Dedifferentiated amniotic fluid mesenchymal stem cell (primary cell): ENCODE measurements around the gene CDPF1.

Experiments
- DNase-seq: peaks from one replicate; pipeline ENCODE4 v3.0.0-alpha.2; 2016; ENCODE audit errors: extremely low spot score

CDPF1 gene

DNA sequence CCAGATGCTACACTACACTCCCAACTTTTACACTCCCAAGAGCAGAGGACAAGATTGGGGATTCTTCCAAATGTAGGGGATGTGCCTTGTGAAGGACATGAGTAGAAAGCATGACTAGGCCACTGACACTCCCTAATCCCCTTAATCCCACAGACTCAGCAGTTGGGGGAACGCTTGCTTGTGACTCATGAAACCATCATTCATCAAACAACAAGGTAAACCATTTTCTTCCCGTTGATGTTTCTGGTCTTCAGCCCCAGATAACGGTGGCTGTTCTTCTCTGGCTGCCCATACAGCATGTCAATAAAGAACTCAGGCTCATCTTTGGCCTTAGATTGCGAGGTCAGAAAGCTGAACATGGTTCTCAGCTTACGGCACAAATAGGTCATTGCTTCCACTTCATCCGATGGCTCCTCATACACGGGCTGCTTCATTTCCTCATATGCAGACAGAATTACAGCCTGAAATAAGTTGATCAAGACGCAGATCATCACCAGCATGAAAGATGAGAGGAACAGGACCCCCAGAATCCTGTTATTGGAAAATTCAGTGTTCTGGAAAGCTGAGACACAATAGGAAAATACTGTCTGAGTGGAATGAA, 6.4 kb upstream of the CDPF1 start:
- DNase-seq: no peak

- DNase-seq: no peak
Measured at GRCh38 chr22:46251816-46252380, 1.8 kb upstream of the CDPF1 start.

DNA sequence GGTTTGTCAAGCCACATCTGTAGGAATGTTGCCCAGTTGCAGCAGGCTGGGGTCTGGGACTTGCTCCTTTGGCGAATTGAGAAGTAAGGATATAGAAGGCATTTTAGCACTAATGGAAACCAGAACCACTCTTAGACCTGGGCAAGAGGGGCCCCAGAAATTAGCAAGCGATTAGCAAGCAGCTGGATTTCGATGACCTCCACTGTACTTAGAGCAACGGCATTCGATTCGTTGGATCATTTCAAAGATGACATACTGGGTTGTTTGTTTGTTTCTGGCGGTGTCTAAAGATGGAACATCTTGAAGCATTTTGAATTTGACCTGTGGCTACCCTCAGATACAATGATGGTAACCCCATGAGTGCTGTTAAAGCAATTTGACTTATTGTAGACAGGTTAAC, 1.2 kb upstream of the CDPF1 start:
- no peak for DNase-seq

DNA sequence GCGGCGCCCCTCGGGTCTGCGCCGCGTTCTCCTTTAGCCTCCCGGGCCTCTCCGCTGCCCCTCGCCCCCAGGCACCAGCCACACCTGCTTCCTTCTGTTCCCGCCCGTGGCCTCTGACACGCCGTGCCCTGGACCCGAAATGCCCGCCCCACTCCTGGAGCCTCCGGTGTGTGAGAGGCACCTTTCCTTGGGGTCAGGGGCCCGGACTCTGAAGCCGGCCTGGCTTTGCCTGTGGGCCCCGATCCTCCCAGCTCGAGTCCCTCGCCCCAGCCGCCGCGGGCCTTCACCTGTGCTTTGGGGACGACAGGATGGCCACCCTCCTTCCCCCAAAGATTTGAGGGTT, 661 bp upstream of the CDPF1 start:
- DNase-seq: no peak

DNA sequence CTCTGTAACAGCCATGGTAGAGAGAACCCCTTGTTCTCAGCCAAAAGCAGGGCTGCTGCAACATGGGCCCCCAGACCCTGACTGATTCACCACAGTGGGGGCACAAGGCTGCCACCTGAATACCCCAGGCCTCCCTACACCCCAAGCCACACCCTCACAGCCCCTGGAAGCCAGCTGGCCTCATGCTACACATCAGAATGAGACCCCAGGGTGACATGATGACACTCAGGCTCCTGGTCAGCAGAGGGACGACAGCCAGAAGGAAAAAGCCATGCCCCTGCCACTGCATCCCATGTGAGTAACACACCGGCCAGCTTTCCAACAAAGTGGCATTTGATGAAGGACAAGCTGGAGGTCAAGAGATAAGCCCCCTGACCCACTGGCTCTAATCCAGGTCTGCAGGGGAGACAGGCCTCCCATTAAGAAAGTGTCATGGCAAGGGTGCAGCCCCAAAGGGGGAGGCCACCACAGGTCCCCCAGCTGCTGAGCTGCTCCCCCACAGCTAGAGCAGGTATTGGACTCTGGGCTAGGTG, 2.6 kb downstream of the CDPF1 start:
- DNase-seq: no peak

GRCh38 chr22:46246178-46246577, 3.9 kb downstream of the CDPF1 start:
- no peak for DNase-seq

GRCh38 chr22:46245511-46245910, 4.6 kb downstream of the CDPF1 start:
- DNase-seq: no peak

- DNase-seq: no peak
Measured at GRCh38 chr22:46244771-46245170, 5.3 kb downstream of the CDPF1 start.

GRCh38 chr22:46242076-46242475, 8.0 kb downstream of the CDPF1 start:
- DNase-seq: no peak

GRCh38 chr22:46241396-46242007, 8.6 kb downstream of the CDPF1 start:
- no peak for DNase-seq

GRCh38 chr22:46240907-46241306, 9.2 kb downstream of the CDPF1 start:
- no peak for DNase-seq

- DNase-seq: no peak
Measured at GRCh38 chr22:46240506-46240905, 9.6 kb downstream of the CDPF1 start.

DNA sequence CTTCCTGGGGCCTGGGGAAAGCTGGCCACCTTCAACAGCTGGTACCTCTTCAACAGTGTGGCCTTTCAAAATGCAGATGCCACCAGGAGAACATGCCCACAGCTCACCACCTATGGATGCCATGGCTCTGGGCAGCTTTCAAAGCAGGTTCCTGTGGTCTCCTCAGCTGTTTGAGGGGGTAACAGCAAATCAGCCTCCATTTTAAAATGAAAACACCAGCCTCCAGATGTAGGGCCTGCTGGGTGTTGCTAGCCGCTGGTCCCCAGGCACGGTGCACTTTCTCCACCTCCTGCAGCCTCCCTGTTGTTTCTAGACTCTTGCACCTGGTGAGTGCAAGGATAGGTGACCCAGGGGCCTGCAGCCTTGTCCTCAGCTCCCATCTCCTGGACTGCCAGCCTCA, 10.0 kb downstream of the CDPF1 start:
- DNase-seq: no peak

DNA sequence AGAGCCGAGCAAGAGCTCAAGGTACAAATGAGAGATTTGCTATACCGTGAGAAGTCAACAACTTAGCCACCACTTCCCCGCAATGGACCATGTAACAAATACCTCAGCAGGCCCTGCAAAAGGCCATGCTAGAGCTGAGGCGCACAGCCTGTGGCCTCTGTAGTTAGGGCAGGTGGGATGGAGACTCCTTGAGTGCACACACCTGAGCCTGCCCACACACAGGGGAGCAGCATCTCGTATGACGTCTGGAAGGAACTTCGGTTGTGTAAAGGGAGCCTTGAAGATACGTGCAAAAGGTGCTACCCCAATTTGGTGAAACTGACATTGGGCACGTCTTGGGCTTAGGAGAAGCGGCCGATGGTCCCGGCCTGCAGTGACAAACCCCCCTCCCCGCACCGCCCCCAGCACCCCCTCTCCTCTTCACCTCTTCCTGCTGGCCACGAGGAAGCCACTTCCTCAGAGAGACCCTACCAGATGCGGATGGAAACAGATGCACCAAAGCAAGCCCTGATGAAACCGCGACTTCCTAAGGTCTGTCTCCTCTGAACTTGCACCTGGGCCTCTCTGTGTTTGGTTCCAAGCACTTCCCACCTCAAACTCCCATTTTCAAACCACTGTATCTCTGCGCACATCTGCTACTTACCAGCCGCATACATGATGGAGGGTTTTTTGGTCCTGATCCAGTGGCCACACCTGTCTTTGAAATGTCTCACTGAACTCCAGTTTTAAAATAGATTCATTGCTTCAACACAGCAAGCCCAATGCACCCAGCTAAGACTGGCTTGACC, 10.6 kb downstream of the CDPF1 start:
- DNase-seq: no peak

GRCh38 chr22:46238541-46238940, 11.6 kb downstream of the CDPF1 start:
- no peak for DNase-seq

DNA sequence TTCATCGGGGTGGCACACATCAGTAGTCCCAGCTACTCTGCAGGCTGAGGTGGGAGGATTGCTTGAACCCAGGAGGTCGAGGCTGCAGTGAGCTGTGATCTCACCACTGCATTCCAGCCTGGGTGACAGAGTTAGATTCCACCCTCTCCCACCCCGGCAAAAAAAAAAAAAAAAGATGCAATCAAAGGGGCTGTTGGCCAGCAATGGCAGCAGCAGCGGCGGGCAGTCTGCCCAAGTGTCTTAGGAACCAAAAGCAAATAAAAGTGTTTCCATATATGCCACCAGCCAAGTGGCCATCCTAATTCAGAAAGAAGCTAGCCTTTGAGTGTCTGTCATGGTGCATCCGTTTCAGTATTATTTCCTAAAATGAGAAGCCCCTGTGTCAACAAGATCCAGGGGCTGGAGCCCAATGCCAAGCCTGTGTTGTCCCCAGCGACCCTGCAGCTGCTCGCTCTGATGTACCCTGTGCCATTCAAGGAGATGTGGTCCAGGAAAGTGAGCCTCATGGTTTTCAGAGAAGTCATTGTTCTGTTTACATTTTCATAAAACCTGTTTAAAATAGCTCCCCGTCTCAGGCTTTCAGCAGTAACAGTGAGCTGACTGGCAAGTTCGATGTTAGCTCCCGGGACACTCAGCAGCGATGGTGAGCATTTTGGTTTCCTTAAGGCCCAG, 12.5 kb downstream of the CDPF1 start:
- DNase-seq: no peak

GRCh38 chr22:46234969-46235368, 15.1 kb downstream of the CDPF1 start:
- DNase-seq: no peak

DNA sequence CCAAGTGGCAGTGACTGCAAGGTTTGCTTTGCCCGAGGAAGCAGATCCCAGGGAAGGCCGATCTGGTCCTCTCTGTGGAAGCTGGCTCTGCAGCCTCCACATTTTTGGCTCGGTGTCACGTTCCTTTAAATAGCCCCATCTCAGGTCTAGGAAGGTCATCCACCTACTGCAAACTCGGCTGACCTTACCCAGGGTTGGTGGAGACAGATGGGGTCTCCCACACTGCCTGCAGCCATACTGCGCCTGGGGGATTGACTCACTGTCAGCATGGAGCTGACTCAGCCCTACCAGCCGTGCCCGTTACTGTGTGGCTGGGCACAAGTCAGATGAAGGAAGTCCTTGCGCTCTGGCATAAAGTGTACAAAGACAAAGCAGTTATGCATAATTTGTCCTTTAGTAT, 16.9 kb downstream of the CDPF1 start:
- peak; percentile 35 for DNase-seq

GRCh38 chr22:46230262-46230901, 19.7 kb downstream of the CDPF1 start:
- DNase-seq: no peak

GRCh38 chr22:46229701-46230100, 20.4 kb downstream of the CDPF1 start:
- DNase-seq: no peak

DNA sequence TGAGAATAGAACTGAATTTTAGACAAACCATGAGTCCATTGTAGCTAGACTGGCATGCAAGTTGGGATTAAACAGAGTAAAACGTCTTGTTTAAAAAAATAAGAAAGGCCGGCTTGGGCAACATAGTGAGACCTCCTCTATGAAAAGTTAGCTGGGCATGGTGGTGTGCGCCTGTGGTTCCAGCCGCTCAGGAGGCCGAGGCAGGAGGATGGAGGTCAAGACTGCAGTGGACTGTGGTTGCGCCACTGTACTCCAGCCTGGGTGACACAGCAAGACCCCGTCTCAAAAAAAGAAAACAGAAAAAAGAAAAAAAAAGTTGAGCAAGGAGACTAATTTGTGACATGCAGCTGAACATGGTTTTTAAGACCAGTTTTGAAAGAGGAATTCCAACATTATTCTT, 23.5 kb downstream of the CDPF1 start:
- no peak for DNase-seq

DNA sequence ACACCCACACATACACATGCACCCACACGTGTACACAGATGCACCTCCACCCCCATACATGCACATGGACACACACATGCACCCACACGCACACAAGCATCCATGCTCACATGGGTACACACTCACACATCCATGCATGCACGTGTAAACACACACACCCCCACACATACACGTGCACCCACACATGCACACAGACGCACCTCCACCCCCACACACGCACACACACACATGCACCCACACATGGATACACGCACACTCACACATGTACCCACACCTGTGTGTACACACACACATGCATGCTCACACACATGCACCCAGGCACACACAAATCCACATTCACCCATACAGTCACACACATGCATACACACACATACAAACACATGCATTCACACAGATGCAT, 24.5 kb downstream of the CDPF1 start:
- DNase-seq: no peak
